Activated T-helper 1 cell treated with anti-CD3 and anti-CD28 coated beads, Interleukin-2, amount 50 U/mL, for 16 hours (primary cell): ENCODE measurements around the gene POLR1B.
"Not testable (repeated sequence)": the region's sequence is repeated elsewhere in the genome, so short reads cannot be mapped to it uniquely, and the experiment has no call there.

ENCODE experiments used
- DNase-seq, 2 donors: peaks; one replicate each; pipeline ENCODE4 v3.0.0-alpha.2; 2020; ENCODE audit warnings: low read depth in 1 of 2, low spot score in 1 of 2

The POLR1B gene

DNA sequence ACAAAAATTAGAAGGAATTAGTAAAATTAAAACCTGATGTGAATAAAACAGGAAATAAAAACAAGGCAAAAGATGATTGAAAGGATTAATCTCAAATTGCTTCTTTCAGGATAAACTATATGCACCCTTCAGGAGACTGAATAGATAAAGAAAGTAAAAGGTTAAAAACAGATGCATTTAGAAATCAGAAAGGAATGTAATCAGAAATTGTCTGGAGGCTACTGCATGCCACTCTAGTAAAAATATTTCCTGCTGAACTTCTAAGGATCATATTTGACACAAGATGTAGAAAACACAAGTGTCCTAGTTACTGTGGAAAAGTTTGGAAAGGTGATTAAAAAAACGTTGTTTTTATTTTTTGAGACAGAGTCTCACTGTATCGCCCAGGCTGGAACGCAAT, 58.4 kb downstream of the POLR1B start:
- no peak for DNase-seq

DNA sequence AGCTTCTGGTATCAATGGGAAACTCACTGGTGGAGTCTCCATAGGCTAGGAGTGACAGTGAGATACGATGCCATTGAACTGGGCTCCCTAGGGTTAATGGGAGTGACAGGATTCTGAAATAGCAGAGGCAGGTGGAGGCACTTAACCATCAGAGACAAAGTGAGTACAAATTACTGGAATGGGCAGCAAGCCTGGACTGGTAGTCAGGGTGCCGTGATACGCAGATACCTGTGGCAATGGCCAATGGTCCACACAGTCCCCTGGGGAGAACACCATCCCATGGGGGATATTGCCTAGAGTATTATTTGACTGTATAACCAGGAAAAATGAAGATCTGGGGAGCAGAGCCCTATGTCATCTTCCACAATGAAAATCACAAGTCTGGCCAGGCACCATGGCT, 59.5 kb downstream of the POLR1B start:
- DNase-seq, result no peak

DNA sequence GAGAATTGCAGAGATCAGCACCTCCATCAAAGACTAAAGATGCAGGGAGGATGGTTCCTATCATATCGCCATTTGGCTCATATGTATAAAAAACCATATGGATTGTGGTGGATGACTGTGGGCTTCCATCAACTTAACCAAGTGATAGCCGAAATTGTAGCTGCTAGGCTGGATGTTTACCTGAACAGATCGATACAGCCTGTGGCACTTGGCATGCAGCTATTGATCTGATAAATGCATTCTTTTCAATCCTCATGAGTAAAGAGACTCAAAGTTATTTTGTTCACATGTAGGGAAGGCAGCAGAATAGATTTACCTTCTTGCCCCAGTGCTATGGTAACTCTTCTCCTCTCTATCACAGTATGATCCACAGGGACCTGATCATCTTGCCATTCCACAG, 60.7 kb downstream of the POLR1B start:
- no peak for DNase-seq

GRCh38 chr2:112603731-112604130, 61.5 kb downstream of the POLR1B start:
- no peak for DNase-seq

GRCh38 chr2:112604952-112605351, 62.7 kb downstream of the POLR1B start:
- DNase-seq, result no peak

GRCh38 chr2:112605926-112606325, 63.7 kb downstream of the POLR1B start:
- DNase-seq, result no peak

GRCh38 chr2:112606547-112606946, 64.3 kb downstream of the POLR1B start:
- no peak for DNase-seq

- DNase-seq, result no peak
These were observed 65.6 kb downstream of the POLR1B start for GRCh38 chr2:112607680-112608438.

DNA sequence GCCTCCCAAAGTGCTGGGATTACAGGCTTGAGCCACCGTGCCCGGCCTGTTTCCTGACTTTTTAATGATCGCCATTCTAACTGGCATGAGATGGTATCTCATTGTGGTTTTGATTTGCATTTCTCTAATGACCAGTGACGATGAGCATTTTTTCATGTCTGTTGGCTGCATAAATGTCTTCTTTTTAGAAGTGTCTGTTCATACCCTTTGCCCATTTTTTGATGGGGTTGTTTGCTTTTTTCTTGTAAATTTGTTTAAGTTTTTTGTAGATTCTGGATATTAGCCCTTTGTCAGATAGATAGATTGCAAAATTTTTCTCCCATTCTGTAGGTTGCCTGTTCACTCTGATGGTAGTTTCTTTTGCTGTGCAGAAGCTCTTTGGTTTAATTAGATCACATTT, 67.1 kb downstream of the POLR1B start:
- not testable (repeated sequence) for DNase-seq

DNA sequence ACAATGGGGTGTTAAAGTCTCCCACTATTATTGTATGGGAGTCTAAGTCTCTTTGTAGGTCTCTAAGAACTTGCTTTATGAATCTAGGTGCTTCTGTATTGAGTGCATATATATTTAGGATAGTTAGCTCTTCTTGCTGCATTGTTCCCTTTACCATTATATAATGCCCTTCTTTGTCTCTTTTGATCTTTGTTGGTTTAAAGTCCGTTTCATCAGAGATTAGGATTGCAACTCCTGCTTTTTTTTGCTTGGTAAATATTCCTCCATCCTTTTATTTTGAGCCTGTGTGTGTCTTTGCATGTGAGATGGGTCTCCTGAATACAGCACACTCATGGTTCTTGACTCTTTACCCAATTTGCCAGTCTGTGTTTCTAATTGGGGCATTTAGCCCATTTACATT, 70.0 kb downstream of the POLR1B start:
- DNase-seq, result not testable (repeated sequence)

- DNase-seq, result no peak
These were observed 72.1 kb downstream of the POLR1B start for GRCh38 chr2:112614201-112614840.

GRCh38 chr2:112615051-112615450, 72.8 kb downstream of the POLR1B start:
- DNase-seq, result no peak

- DNase-seq, result not testable (repeated sequence)
These were observed 73.5 kb downstream of the POLR1B start for GRCh38 chr2:112615798-112616197.

GRCh38 chr2:112618383-112618782, 76.1 kb downstream of the POLR1B start:
- no peak for DNase-seq

- DNase-seq, result no peak
These were observed 79.7 kb downstream of the POLR1B start for GRCh38 chr2:112621790-112622527.

- DNase-seq, result no peak
These were observed 80.2 kb downstream of the POLR1B start for GRCh38 chr2:112622528-112622849.

- peak; percentile 45 to 50 for DNase-seq
These were observed 81.9 kb downstream of the POLR1B start for GRCh38 chr2:112623913-112624777.

GRCh38 chr2:112625474-112626114, 83.3 kb downstream of the POLR1B start:
- DNase-seq, result no peak

DNA sequence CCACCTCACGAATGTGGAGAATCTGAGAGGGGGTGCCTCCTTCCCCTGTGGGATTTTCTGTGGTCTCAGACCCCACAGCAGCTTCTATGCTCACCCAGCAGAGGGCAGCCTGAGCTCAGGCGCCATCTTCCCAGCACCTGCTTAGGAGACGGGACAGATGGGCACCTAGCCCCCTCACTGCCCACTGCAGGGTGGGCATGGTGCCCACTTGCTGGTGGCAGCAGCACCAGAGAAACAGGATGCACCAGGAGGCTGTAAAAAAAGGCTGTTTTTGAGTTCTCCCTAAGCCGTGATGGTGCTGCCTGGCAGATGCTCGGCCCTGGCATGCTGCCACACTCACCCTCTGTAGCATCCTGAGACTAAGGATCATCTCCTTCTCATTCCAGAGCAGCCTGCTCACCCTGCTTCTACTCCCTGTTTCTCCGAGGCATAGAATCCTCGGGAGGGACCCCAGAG, 84.4 kb downstream of the POLR1B start:
- peak; percentile 21 to 44 for DNase-seq
